ENCODE data around the gene ACTMAP. TPM values are rescaled to one million over a fixed set of nuclear protein-coding genes. Genes with fewer than 3 reads are reported as not detected.

Gene ACTMAP
- total and polyA plus RNA-seq, 12 donors = 3.6 to 12.8 (median 8.4) TPM

- TF ChIP-seq, protein P1, sequence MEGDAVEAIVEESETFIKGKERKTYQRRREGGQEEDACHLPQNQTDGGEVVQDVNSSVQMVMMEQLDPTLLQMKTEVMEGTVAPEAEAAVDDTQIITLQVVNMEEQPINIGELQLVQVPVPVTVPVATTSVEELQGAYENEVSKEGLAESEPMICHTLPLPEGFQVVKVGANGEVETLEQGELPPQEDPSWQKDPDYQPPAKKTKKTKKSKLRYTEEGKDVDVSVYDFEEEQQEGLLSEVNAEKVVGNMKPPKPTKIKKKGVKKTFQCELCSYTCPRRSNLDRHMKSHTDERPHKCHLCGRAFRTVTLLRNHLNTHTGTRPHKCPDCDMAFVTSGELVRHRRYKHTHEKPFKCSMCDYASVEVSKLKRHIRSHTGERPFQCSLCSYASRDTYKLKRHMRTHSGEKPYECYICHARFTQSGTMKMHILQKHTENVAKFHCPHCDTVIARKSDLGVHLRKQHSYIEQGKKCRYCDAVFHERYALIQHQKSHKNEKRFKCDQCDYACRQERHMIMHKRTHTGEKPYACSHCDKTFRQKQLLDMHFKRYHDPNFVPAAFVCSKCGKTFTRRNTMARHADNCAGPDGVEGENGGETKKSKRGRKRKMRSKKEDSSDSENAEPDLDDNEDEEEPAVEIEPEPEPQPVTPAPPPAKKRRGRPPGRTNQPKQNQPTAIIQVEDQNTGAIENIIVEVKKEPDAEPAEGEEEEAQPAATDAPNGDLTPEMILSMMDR (IDR thresholded peaks at IDR 0.05) = no peak
- H3K4me1 ChIP-seq = peaks cover 7 to 25% (median 14%) of the 10 kb centered on the region in 9 donors
- 96 to 97% methylated on average over 5 of the region's 5 CpGs for WGBS, 2 donors
- H3K36me3 ChIP-seq = peaks cover 0 to 37% (median 0%) of the 10 kb centered on the region in 9 donors
- ATAC-seq (no peak), DNase-seq (no peak)
- H3K27ac ChIP-seq = no peak overlapping the region
- no peaks in the 10 kb centered on the region for H3K9me3 ChIP-seq
- no peaks in the 10 kb centered on the region for H3K27me3 ChIP-seq
- H3K4me3 ChIP-seq = no peak overlapping the region
- intact Hi-C loops (cut with DNase I) = no loop called here
These were observed 30.3 kb upstream of the ACTMAP start for GRCh38 chr19:40780582-40780981.

DNA sequence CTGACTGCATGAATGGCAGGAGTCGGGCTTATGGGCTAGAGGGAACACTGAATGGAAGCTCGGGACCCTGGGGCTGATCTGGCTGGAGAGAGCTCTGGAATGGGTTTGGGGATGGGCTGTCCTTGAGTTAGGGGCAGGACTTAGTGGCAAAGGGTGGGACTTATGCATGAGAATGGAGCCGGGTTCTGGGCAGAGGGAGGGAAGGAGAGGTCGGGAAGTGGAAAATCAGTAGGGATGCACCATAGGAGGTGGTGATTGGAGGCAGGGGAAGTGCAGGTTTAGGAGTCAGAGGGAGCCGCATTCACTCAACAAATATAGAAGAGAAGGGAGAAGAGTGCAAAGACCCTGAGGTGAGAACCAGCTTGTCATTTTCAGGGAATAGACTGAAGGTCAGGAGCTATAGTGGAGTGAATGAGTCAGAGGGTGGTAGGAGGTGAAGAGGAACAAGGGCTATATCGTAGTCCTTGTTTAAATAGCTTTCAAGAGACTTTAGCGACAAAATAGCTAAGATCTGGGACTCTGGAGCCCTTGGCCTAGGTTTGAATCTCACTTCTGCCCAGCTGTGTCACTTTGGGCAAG is 28.5 kb upstream of the ACTMAP start:
- intact Hi-C loops (cut with DNase I) = loop anchor here in 5 of 10 donors (1.0 to 2.0 kb wide), 4 partner anchors 19 to 62 kb away; partner anchors contain the start of genes COQ8B (in 1 of the 5), EGLN2 (in 1 of the 5) and ITPKC (in 1 of the 5)
- TF ChIP-seq, protein P1 (IDR thresholded peaks at IDR 0.05) = no peak
- DNase-seq (no peak), ATAC-seq (no peak)
- H3K36me3 ChIP-seq = peaks cover 0 to 19% (median 0%) of the 10 kb centered on the region in 9 donors
- H3K4me1 ChIP-seq = peaks cover 7 to 25% (median 14%) of the 10 kb centered on the region in 9 donors
- 12% methylated on average over 7 of the region's 7 CpGs for WGBS, 2 donors
- peak overlapping the region in 9 of 10 donors; percentile 89 to 100 (median 97) for H3K27ac ChIP-seq
- no peaks in the 10 kb centered on the region for H3K27me3 ChIP-seq
- peak overlapping the region; percentile 42 to 84 (median 74) for H3K4me3 ChIP-seq
- no peaks in the 10 kb centered on the region for H3K9me3 ChIP-seq

- peaks cover 0 to 16% (median 0%) of the 10 kb centered on the region in 9 donors for H3K36me3 ChIP-seq
- no peaks in the 10 kb centered on the region for H3K9me3 ChIP-seq
- 0 to 1% methylated on average over 55 to 56 of the region's 56 CpGs for WGBS, 2 donors
- TF ChIP-seq, protein P1 (IDR thresholded peaks at IDR 0.05) = peak in 1 of 9 donors; percentile 22
- intact Hi-C loops (cut with DNase I) = loop anchor here in 5 of 10 donors (1.0 to 2.0 kb wide), 4 partner anchors 19 to 61 kb away; partner anchors contain the start of genes COQ8B (in 1 of the 5), EGLN2 (in 1 of the 5) and ITPKC (in 1 of the 5)
- peak within 1 kb of the TSS; percentile 89 to 100 (median 96) for H3K27ac ChIP-seq
- H3K4me3 ChIP-seq = peak within 1 kb of the TSS; percentile 43 to 84 (median 74)
- DNase-seq (peak; percentile 100), ATAC-seq (peak; percentile 95 to 98 (median 97))
- no peaks in the 10 kb centered on the region for H3K27me3 ChIP-seq
- peaks cover 7 to 25% (median 14%) of the 10 kb centered on the region in 9 donors for H3K4me1 ChIP-seq
These were observed 27.8 kb upstream of the ACTMAP start, which contains the start of gene RAB4B for GRCh38 chr19:40777937-40778705. Gene RAB4B, plus strand, starts transcription at chr19:40778247. Its CDS starts 129 bp downstream, at chr19:40778376.

DNA sequence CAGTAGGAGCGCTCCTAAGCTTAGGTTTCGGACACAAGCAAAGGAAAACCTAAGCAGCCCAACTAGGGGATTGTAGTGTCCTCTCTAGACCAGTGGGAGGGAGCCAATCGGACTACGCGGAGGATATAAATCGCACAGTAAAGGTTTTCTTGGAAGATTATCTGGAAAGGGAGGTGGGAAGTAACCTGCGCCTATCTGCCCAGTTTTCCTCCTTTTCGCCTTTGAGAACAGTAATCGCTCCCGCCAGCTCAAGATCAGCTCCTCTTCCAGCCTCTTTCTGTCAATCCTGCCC is 27.3 kb upstream of the ACTMAP start:
- TF ChIP-seq, protein P1 (IDR thresholded peaks at IDR 0.05) = no peak
- Histone ChIP-seq H3K4me1 (peaks cover 7 to 25% (median 14%) of the 10 kb centered on the region in 9 donors), H3K27ac (peak overlapping the region; percentile 89 to 100 (median 96)), H3K4me3 (peak overlapping the region; percentile 43 to 84 (median 74)), H3K27me3 (no peaks in the 10 kb centered on the region), H3K9me3 (no peaks in the 10 kb centered on the region), H3K36me3 (peaks cover 0 to 13% (median 0%) of the 10 kb centered on the region in 9 donors)
- 0% methylated on average over 10 of the region's 10 CpGs for WGBS, 2 donors
- ATAC-seq (no peak), DNase-seq (no peak)
- intact Hi-C loops (cut with DNase I) = no loop called here

All from heart right ventricle (tissue), 16 donors.